Lung (tissue), 12 donors: ENCODE measurements around the gene GNAO1. TPM values are rescaled to one million over a fixed set of nuclear protein-coding genes. Genes with fewer than 3 reads are reported as not detected.

Source experiments
- ATAC-seq: fragments of 200-7000 bp; cut with Tn5 transposase; one replicate; pipeline ENCODE4 v1.9.1; 2020; ENCODE audit warnings: moderate number of reproducible peaks; ENCODE audit not compliant: insufficient read depth, low FRiP score
- DNase-seq, 3 donors: peaks; one replicate each; pipeline ENCODE4 v3.0.0-alpha.2; 2013 to 2017
- H3K27ac ChIP-seq, 2 donors: one replicate each; pipeline ENCODE4 v1.5.1; 2013; ENCODE audit warnings: mild to moderate bottlenecking in 2 of 2, moderate library complexity in 2 of 2, control low read depth in 1 of 2, inconsistent platforms in 1 of 2, low read depth in 1 of 2, low read length in 1 of 2
- H3K27me3 ChIP-seq, 3 donors: one replicate each; pipeline ENCODE4 v1.5.1; 2013; ENCODE audit warnings: low read length in 2 of 3; ENCODE audit not compliant: control insufficient read depth in 3 of 3, insufficient read depth in 3 of 3
- H3K36me3 ChIP-seq, 4 donors: one replicate each; pipeline ENCODE4 v1.5.1; 2013; ENCODE audit warnings: low read length in 4 of 4, mild to moderate bottlenecking in 1 of 4, moderate library complexity in 1 of 4; ENCODE audit not compliant: control insufficient read depth in 4 of 4, insufficient read depth in 4 of 4
- H3K4me1 ChIP-seq, 5 donors: one replicate each; pipeline ENCODE4 v1.5.1; 2013; ENCODE audit warnings: low read length in 5 of 5, mild to moderate bottlenecking in 2 of 5, moderate library complexity in 1 of 5; ENCODE audit not compliant: control insufficient read depth in 5 of 5, insufficient read depth in 5 of 5
- H3K4me3 ChIP-seq: one replicate; pipeline ENCODE4 v1.5.1; 2013; ENCODE audit warnings: mild to moderate bottlenecking, control low read depth, moderate library complexity
- H3K9ac ChIP-seq, 2 donors: one replicate each; pipeline ENCODE4 v1.5.1; 2013; ENCODE audit warnings: low read length in 2 of 2, control low read depth in 1 of 2; ENCODE audit not compliant: insufficient read depth in 1 of 2
- H3K9me3 ChIP-seq, 4 donors: one replicate each; pipeline ENCODE4 v1.5.1; 2013; ENCODE audit warnings: low read length in 3 of 4, mild to moderate bottlenecking in 1 of 4, moderate library complexity in 1 of 4; ENCODE audit not compliant: control insufficient read depth in 4 of 4, insufficient read depth in 3 of 4
- WGBS, 2 donors: extraction: QIAGEN DNeasy Blood & Tissue Kit; methylation state at CpG; one replicate each; pipeline ENCODE4 v1.1.7; 2013; 5-methylcytosine and 5-hydroxymethylcytosine counted together
- polyA plus RNA-seq, 2 donors: library from polyadenylated mRNA; stranded (reverse); fragments of 200-250 nt; gene quantifications; one replicate each; pipeline ENCODE4 v1.2.1, GENCODE V29; 2013
- total RNA-seq, 2 donors: library from RNA; depleted of rRNA in 1 of 2; stranded (reverse); fragments of >200 nt in 1 of 2; gene quantifications; one replicate each; pipeline ENCODE4 v1.2.1, GENCODE V29; 2014 to 2021
- TF ChIP-seq, protein P1 (sequence below): IDR thresholded peaks from 2 replicates; pipeline ENCODE4 v1.5.1; 2012; ENCODE audit warnings: mild to moderate bottlenecking; ENCODE audit errors: control extremely low read depth, extremely low read depth
- donor health status: control.
- donor health status: control.
- donor health status: Bipolar disorder and iron deficiency.
- donor health status: healthy.
- donor health status: DM: yes; HTN: yes; CAD: no.

Gene GNAO1
- total and polyA plus RNA-seq, 4 donors, result 0.33 to 5.2 (median 0.76) TPM

DNA sequence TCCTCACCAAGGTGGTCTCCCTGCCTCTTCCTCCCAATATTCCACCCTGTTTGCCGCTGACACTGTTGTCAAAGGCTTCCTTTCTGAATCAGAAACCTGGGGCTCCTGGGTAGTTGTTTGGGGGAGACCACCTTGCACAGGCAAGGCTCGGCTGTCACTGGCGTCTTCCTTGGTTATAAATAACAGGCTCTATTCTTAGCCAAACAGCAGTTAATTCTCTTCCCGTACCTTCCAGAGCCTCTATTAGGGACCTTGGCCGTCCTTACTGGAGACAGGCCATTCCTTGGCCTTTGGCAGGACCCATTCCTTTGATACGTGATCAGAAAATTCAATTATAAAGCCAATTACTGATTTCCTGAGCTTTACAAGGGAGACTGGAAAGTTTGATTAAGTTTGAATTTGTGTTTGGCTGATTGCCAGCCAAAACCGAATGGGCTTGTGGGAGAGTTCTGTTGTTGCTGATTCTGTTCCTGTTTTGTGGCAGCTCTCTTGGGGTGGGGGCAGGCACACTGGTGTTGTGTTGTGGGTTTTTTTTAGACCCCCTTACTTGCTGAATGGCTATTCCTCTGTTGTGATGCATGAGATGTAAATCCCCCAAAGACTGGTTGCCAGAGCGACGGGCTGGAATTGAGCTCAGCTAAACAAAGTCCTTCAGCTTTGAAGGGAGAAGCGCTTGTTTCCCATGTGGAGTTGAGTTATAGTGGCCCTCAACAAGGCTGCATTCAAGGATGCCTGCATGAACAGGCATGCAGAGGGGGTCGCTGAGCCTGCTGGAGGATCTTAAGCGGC lies 104.6 kb downstream of the GNAO1 start:
- ATAC-seq (no peak), DNase-seq (peak; percentile 68 to 78 (median 73))
- no peaks in the 10 kb centered on the region for H3K36me3 ChIP-seq
- TF ChIP-seq, protein P1, sequence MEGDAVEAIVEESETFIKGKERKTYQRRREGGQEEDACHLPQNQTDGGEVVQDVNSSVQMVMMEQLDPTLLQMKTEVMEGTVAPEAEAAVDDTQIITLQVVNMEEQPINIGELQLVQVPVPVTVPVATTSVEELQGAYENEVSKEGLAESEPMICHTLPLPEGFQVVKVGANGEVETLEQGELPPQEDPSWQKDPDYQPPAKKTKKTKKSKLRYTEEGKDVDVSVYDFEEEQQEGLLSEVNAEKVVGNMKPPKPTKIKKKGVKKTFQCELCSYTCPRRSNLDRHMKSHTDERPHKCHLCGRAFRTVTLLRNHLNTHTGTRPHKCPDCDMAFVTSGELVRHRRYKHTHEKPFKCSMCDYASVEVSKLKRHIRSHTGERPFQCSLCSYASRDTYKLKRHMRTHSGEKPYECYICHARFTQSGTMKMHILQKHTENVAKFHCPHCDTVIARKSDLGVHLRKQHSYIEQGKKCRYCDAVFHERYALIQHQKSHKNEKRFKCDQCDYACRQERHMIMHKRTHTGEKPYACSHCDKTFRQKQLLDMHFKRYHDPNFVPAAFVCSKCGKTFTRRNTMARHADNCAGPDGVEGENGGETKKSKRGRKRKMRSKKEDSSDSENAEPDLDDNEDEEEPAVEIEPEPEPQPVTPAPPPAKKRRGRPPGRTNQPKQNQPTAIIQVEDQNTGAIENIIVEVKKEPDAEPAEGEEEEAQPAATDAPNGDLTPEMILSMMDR, result no peak
- WGBS, 2 donors, result 58 to 65% methylated on average over 12 of the region's 12 CpGs
- H3K9ac ChIP-seq, result no peak overlapping the region
- peaks cover 0 to 34% (median 15%) of the 10 kb centered on the region in 5 donors for H3K4me1 ChIP-seq
- H3K27me3 ChIP-seq, result no peaks in the 10 kb centered on the region
- H3K27ac ChIP-seq, result no peak overlapping the region
- no peaks in the 10 kb centered on the region for H3K9me3 ChIP-seq
- H3K4me3 ChIP-seq, result no peak overlapping the region

DNA sequence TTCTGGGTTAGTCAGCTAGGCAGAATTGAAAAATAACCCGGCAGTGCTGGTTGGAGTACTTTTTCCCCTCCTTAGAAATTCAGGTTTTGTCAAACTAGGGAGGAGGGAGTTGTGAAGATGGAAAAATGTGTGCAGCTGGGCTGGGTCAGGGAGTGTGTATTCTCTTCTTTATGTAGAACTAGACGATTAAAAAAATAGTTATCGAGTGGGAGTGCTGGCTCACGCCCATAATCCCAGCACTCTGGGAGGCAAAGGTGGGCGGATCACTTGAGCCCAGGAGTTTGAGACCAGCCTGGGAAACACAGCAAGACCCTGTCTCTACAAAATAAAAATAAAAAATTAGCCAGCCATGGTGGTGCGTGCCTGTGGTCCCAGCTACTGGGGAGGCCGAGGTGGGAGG lies 106.4 kb downstream of the GNAO1 start:
- TF ChIP-seq, protein P1, result no peak
- Histone ChIP-seq H3K27ac (no peak overlapping the region), H3K4me1 (peaks cover 0 to 41% (median 16%) of the 10 kb centered on the region in 5 donors), H3K9me3 (no peaks in the 10 kb centered on the region), H3K27me3 (no peaks in the 10 kb centered on the region), H3K9ac (no peak overlapping the region), H3K4me3 (no peak overlapping the region), H3K36me3 (no peaks in the 10 kb centered on the region)
- no peak for ATAC-seq
- DNase-seq, result no peak
- 86 to 96% methylated on average over 7 of the region's 7 CpGs for WGBS, 2 donors

DNA sequence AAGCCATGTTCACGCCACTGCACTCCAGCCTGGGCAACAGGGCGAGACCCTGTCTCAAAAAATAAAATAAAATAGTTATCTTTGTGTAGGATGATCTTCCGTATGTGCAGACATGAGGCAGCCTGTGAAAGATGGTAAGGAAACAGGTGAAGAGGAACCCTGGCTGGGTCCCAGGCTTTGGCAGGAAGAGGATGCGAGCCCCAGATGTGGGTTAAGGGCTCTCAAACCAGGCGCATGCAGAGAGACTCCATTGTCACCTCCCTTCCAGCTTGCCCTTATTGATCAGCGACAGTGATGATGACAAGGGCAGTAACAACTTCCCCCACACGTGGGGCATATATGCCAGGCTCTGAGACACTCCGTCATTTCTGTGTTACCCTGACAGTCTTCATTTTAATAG lies 106.8 kb downstream of the GNAO1 start:
- ATAC-seq, result no peak
- no peak for DNase-seq
- WGBS, 2 donors, result 42 to 72% methylated on average over 8 of the region's 8 CpGs

More for the DNA sequence above, 106.8 kb downstream of the GNAO1 start:
- Histone ChIP-seq H3K9ac (no peak overlapping the region), H3K27ac (no peak overlapping the region), H3K4me1 (peaks cover 0 to 41% (median 16%) of the 10 kb centered on the region in 5 donors), H3K9me3 (no peaks in the 10 kb centered on the region), H3K27me3 (no peaks in the 10 kb centered on the region), H3K4me3 (no peak overlapping the region), H3K36me3 (no peaks in the 10 kb centered on the region)
- TF ChIP-seq, protein P1, result no peak
